Small intestine (tissue), 7 donors: Measurements from ENCODE around the gene TMEM154. TPM values are rescaled to one million over a fixed set of nuclear protein-coding genes. Genes with fewer than 3 reads are reported as not detected.

ENCODE experiments used
- DNase-seq, 2 donors: peaks; one replicate each; pipeline versions ENCODE4 v3.0.0 to v3.0.0-alpha.2; 2013
- FAIRE-seq: peaks from 2 replicates; lab custom pipeline; 2012; peaks lifted over from hg19 to GRCh38; lab: Jason Lieb, UNC
- H3K27ac ChIP-seq, 3 donors: one replicate each; pipeline ENCODE4 v1.5.1; 2013; ENCODE audit warnings: low read length in 2 of 3, mild to moderate bottlenecking in 2 of 3, control low read depth in 1 of 3, inconsistent platforms in 1 of 3, low read depth in 1 of 3, moderate library complexity in 1 of 3
- H3K27me3 ChIP-seq, 3 donors: one replicate each; pipeline ENCODE4 v1.6.1; 2013; ENCODE audit warnings: low read length in 3 of 3, inconsistent platforms in 1 of 3; ENCODE audit not compliant: control insufficient read depth in 3 of 3, insufficient read depth in 3 of 3
- H3K36me3 ChIP-seq, 3 donors: one replicate each; pipeline ENCODE4 v1.6.1; 2013; ENCODE audit warnings: low read length in 3 of 3, inconsistent platforms in 1 of 3, low read depth in 1 of 3, mild to moderate bottlenecking in 1 of 3, moderate library complexity in 1 of 3; ENCODE audit not compliant: control insufficient read depth in 3 of 3, insufficient read depth in 2 of 3
- H3K4me1 ChIP-seq, 3 donors: one replicate each; pipeline ENCODE4 v1.6.1; 2013; ENCODE audit warnings: low read length in 2 of 3, inconsistent platforms in 1 of 3, low read depth in 1 of 3, mild to moderate bottlenecking in 1 of 3, moderate library complexity in 1 of 3; ENCODE audit not compliant: control insufficient read depth in 3 of 3, insufficient read depth in 2 of 3
- H3K4me3 ChIP-seq, 3 donors: one replicate each; pipeline ENCODE4 v1.5.1; 2013; ENCODE audit warnings: low read length in 3 of 3, control low read depth in 1 of 3, inconsistent platforms in 1 of 3, low read depth in 1 of 3, mild to moderate bottlenecking in 1 of 3, moderate library complexity in 1 of 3
- H3K9me3 ChIP-seq, 2 donors: one replicate each; pipeline ENCODE4 v1.6.1; 2013; ENCODE audit warnings: low read depth in 1 of 2, low read length in 1 of 2; ENCODE audit not compliant: control insufficient read depth in 2 of 2, insufficient read depth in 1 of 2
- WGBS, 3 donors: extraction: QIAGEN DNeasy Blood & Tissue Kit; methylation state at CpG; one replicate each; pipeline ENCODE4 v1.1.7; 2013; 5-methylcytosine and 5-hydroxymethylcytosine counted together
- polyA plus RNA-seq, 4 donors: library from polyadenylated mRNA; stranded (reverse) in 3 of 4; unstranded in 1 of 4; fragments of 200-250 nt in 3 of 4; fragments of 120-200 nt in 1 of 4; gene quantifications; one replicate each; pipeline versions ENCODE4 v1.2.1 to v1.2.3, GENCODE V29; 2013
- donor health status: healthy with polysubstance abuse.
- donor health status: control.
- donor health status: control.
- donor health status: Bipolar disorder and iron deficiency.
- donor health status: healthy.

Gene TMEM154
- polyA plus RNA-seq, 4 donors, result under 0.01 to 3.8 (median 0.91) TPM

GRCh38 chr4:152635851-152636250, 43.9 kb downstream of the TMEM154 start:
- H3K9me3 ChIP-seq, result no peaks in the 10 kb centered on the region
- H3K4me3 ChIP-seq, result no peak overlapping the region
- FAIRE-seq (no peak), DNase-seq (no peak)
- no peaks in the 10 kb centered on the region for H3K36me3 ChIP-seq
- H3K27me3 ChIP-seq, result no peaks in the 10 kb centered on the region
- no peaks in the 10 kb centered on the region for H3K4me1 ChIP-seq
- 79 to 91% (median 89%) methylated on average over 4 of the region's 4 CpGs for WGBS, 3 donors
- no peak overlapping the region for H3K27ac ChIP-seq

GRCh38 chr4:152634110-152634760, 45.6 kb downstream of the TMEM154 start:
- Histone ChIP-seq H3K4me1 (no peaks in the 10 kb centered on the region), H3K27me3 (no peaks in the 10 kb centered on the region), H3K9me3 (no peaks in the 10 kb centered on the region), H3K4me3 (no peak overlapping the region), H3K27ac (no peak overlapping the region), H3K36me3 (no peaks in the 10 kb centered on the region)
- WGBS, 3 donors, result 64 to 82% (median 71%) methylated on average over 4 of the region's 4 CpGs
- peak in 1 of 2 donors; percentile 33 for DNase-seq
- no peak for FAIRE-seq

- WGBS, 3 donors, result 53 to 81% (median 70%) methylated on average over 3 of the region's 3 CpGs
- no peaks in the 10 kb centered on the region for H3K9me3 ChIP-seq
- H3K4me3 ChIP-seq, result no peak overlapping the region
- FAIRE-seq, result no peak
- no peak for DNase-seq
- H3K36me3 ChIP-seq, result no peaks in the 10 kb centered on the region
- H3K27ac ChIP-seq, result no peak overlapping the region
- no peaks in the 10 kb centered on the region for H3K4me1 ChIP-seq
- no peaks in the 10 kb centered on the region for H3K27me3 ChIP-seq
Measured at GRCh38 chr4:152633118-152633517, 46.7 kb downstream of the TMEM154 start.

- H3K36me3 ChIP-seq, result no peaks in the 10 kb centered on the region
- H3K4me1 ChIP-seq, result no peaks in the 10 kb centered on the region
- H3K9me3 ChIP-seq, result no peaks in the 10 kb centered on the region
- DNase-seq (no peak), FAIRE-seq (no peak)
- no peaks in the 10 kb centered on the region for H3K27me3 ChIP-seq
- no peak overlapping the region for H3K4me3 ChIP-seq
- no peak overlapping the region for H3K27ac ChIP-seq
- 50 to 72% (median 59%) methylated on average over 1 of the region's 1 CpG for WGBS, 3 donors
Measured at GRCh38 chr4:152630324-152630723, 49.5 kb downstream of the TMEM154 start.

GRCh38 chr4:152629908-152630307, 49.9 kb downstream of the TMEM154 start:
- WGBS, 3 donors, result 94 to 97% (median 94%) methylated on average over 3 of the region's 3 CpGs
- no peaks in the 10 kb centered on the region for H3K4me1 ChIP-seq
- H3K27me3 ChIP-seq, result no peaks in the 10 kb centered on the region
- FAIRE-seq (no peak), DNase-seq (no peak)
- no peak overlapping the region for H3K27ac ChIP-seq
- H3K36me3 ChIP-seq, result no peaks in the 10 kb centered on the region
- no peak overlapping the region for H3K4me3 ChIP-seq
- no peaks in the 10 kb centered on the region for H3K9me3 ChIP-seq

- no peak for FAIRE-seq
- H3K9me3 ChIP-seq, result no peaks in the 10 kb centered on the region
- WGBS, 3 donors, result 85 to 97% (median 95%) methylated on average over 5 of the region's 5 CpGs
- no peaks in the 10 kb centered on the region for H3K27me3 ChIP-seq
- H3K27ac ChIP-seq, result no peak overlapping the region
- DNase-seq, result no peak
- H3K4me3 ChIP-seq, result no peak overlapping the region
- H3K4me1 ChIP-seq, result no peaks in the 10 kb centered on the region
- H3K36me3 ChIP-seq, result no peaks in the 10 kb centered on the region
Measured at GRCh38 chr4:152628128-152628527, 51.7 kb downstream of the TMEM154 start.

- FAIRE-seq (no peak), DNase-seq (no peak)
- no peaks in the 10 kb centered on the region for H3K36me3 ChIP-seq
- no peaks in the 10 kb centered on the region for H3K4me1 ChIP-seq
- H3K4me3 ChIP-seq, result no peak overlapping the region
- no peaks in the 10 kb centered on the region for H3K9me3 ChIP-seq
- H3K27ac ChIP-seq, result no peak overlapping the region
- H3K27me3 ChIP-seq, result no peaks in the 10 kb centered on the region
- 79 to 88% (median 84%) methylated on average over 2 of the region's 2 CpGs for WGBS, 3 donors
Measured at GRCh38 chr4:152626790-152627189, 53.0 kb downstream of the TMEM154 start.

- Histone ChIP-seq H3K4me3 (no peak overlapping the region), H3K27ac (no peak overlapping the region), H3K27me3 (no peaks in the 10 kb centered on the region), H3K4me1 (no peaks in the 10 kb centered on the region), H3K36me3 (no peaks in the 10 kb centered on the region), H3K9me3 (no peaks in the 10 kb centered on the region)
- FAIRE-seq, result no peak
- DNase-seq, result no peak
Measured at GRCh38 chr4:152620915-152621314, 58.9 kb downstream of the TMEM154 start.

GRCh38 chr4:152620218-152620617, 59.6 kb downstream of the TMEM154 start:
- 93 to 100% (median 96%) methylated on average over 1 of the region's 1 CpG for WGBS, 3 donors
- DNase-seq (no peak), FAIRE-seq (no peak)
- Histone ChIP-seq H3K27me3 (no peaks in the 10 kb centered on the region), H3K36me3 (no peaks in the 10 kb centered on the region), H3K9me3 (no peaks in the 10 kb centered on the region), H3K4me3 (no peak overlapping the region), H3K27ac (no peak overlapping the region), H3K4me1 (no peaks in the 10 kb centered on the region)
